NCI-H1930 (cell line): ENCODE results near the gene TMTC1.

ENCODE experiments used
- DNase-seq, 2 experiments: peaks; one replicate each; lab custom pipeline; 2025; lab: John Stamatoyannopoulos, UW

The TMTC1 gene

DNA sequence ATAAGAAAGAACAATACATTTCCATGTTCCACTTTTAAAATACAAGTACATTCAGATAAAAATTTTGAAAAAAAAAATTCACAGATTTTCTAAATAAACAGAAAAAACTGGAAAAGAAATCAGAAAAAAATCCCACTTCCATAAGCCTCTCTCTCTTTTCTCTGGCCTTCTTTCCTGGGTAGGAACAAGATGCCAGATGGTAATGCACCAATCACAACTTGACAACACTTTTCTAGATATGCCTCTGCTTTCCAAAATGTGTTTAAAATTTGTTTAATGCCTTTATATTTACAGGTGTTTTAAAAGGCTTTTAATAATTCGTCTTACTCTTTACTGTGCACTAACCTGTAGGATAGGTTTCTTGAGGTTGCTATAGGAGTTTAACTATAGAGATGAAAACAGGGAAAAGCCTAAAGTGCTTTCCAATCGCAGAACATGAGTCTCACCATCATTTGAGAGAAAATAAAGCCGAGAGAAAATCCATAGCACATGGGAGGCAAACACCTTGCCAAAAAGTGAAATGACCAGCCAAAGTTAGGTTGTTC, 74.2 kb downstream of the TMTC1 start:
- DNase-seq = no peak

DNA sequence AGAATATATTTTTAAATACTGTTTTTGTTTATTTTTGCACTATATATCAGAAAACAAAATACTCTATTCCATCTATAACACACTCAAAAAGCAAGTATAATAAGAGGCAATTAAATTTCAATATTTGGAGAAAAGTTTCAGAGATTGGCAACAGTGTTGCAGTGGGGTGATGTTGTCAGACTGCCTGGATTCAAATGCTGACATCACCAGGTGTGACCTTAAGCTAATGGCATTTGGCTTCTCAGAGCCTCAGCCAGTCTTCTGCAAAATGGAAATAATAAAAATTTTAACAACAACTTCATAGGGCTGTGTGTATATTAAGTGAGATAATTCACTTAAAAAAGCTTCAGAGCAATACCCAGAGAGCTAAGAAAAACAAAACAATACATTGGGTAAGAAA, 74.7 kb downstream of the TMTC1 start:
- no peak for DNase-seq

DNA sequence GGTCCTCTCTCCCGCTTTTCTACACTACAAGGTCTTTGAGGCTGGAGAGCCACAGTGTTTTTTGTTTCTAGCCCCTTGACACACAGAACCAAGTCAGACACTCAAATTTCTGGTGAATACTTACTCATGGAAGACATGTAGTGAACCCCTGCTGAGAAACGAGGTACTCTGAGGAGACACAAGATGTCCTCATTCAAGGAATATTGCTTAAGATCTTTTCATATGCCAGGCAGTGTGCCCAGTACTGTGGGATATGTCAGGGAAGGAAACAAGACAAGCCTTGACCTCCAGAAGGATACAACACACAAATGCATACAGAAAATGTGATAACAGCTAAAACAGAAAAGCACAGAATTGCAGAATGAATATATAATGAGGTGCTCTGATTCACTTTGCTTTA, 75.9 kb downstream of the TMTC1 start:
- DNase-seq = no peak

DNA sequence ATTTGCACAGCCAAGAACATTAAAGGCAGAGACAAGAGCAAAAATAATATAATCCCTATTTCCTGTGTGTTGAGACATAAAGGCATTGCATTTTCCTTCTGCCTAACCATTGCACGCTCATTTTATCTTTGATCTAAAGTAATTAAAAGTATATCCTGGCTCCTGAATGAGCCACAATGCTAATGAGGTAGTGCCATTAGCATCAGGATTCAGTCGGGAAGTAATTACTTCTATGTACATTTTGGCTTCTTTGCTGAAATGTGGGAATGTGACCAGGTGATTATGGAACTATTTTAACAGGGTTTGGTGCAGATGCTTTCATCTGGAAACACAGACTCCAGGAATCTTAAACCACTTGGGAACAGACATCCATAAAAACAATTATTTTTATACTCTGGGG, 77.4 kb downstream of the TMTC1 start:
- DNase-seq = no peak

DNA sequence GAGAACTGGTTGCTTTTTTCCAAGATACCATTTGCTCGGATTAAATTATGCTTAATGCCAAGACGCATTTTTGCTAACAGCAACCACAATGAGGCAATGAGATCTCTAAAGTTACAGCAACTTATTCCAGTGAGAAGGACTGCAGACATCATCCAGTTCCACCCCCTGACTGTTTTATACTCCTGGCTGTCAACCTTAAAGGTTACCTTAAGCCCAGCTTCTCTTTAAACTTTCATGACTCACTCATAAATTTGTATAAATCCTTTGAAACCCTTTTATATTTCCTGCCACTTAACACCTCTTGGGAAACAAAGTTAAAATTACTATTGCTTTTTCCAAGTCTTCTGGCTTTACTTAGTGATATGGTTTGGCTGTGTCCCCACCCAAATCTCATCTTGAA, 80.2 kb downstream of the TMTC1 start:
- DNase-seq = no peak

DNA sequence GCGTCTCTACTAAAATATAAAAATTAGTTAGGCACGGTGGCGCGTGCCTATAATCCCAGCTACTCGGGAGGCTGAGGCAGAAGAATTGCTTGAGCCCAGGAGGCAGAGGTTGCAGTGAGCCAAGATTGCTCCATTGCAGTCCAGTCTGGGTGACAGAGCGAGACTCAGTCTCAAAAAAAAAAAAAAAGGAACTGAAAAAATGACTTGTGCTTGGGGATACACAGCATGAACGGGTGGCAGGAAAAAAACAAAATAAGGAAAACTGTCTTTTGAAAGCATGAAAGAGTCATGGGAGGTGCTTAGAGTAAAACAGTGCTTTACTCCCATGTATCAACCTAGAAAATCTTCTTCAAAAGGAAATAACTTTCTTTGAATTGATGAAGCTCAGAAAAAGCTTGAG, 80.8 kb downstream of the TMTC1 start:
- no peak for DNase-seq

DNA sequence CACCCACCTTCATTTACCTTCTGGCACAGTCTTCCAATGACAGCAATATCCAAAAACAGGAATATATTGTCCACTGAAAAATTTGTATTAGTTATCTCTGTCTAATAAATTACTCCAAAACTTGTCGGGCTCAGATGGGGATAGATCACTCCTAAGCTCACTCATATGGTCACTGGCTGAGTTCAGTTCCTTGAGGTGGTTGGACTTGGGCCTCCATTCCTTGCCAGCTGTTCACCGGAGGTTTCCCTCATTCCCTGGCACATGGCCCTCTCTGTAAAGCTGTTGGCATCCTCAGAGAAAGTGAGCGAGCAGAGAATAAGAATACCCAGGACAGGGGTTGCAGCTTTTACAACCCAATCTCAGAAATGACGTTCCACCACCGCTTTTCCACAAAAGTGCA, 81.5 kb downstream of the TMTC1 start:
- no peak for DNase-seq

DNA sequence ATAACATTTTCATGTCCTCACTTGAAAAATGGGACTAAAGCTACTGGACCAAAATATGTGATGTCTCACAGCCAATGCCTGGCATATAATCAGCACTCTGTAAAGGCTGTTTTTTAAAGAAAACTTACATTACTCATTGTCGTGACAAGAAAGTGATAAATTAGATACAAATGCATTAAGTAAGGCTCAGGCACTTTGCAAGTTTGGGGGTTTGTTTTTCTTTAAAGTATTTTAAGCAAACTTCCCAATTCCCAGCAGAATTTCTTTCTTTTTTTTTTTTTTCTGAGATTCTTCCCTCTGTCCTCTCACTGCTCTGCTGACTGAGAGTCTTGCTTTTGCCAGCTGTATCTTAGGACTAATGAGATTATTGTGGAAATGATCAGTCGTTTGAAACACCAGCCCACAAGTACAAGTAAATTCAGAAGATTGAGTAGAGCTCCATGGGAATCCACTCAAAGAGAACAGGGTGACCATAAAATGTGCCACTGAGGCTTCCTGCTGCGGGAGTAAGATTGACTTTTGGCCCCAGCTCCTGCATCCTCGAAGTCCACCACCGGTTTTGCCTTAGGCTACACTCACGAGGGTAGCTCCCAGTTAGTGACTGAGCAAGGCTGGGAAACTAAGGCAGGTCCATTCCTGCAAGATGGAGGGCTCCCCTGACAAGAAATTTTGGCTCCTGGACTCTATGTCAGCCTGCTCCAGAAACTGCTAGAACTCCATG, 82.8 kb downstream of the TMTC1 start:
- no peak for DNase-seq

DNA sequence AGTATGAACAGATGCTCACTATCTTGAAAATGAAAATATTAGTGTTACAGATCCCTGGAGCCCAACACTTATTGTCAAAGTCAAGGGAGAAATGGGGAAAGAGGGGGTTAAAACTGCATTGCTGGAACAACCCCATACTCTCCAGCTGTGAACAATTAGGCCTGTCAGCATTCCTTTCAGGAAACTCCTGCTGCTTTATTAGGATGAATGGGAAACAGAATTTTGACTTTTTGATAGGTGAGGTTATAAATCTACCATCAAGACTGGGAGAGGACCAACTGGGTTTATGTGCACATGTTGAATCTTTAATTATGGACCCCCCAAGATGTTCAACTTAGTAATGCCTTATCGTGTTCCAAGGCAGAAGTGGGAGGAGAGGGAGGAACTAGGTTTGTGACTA, 85.0 kb downstream of the TMTC1 start:
- DNase-seq = no peak

DNA sequence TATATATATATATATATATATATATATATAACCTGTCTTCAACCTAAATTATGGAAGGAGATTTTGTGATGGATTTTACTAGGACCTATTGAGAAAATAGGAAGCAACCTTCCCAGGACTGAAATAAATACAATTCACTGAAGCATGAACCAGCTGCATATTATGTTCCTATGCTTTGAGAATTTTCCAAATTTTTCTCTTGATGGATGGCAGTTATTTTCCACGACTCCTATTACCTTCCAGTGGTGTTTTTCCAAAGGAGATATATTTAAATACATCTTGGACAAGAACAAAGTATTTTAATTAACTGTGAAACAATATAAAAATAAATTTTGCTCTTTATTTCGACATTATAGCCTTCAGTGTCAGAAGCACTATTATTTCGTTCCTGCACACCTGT, 87.9 kb downstream of the TMTC1 start:
- no peak for DNase-seq

DNA sequence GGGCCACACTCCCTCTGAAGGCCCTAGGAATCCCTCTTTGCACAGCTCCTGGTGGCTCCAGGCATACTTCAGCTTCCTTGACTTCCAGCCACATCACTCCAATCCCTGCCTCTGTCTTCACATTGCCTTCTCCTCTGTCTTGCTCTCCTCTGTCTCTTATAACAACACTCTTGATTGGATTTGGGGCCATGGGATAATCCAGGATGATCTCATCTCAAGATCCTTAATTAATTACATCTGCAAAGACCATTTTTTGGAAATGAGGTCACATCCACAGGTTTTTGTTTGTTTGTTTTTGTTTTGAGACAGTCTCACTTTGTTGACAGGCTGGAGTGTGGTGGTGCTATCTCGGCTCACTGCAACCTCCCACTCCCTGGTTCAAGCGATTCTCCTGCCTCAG, 88.7 kb downstream of the TMTC1 start:
- no peak for DNase-seq

DNA sequence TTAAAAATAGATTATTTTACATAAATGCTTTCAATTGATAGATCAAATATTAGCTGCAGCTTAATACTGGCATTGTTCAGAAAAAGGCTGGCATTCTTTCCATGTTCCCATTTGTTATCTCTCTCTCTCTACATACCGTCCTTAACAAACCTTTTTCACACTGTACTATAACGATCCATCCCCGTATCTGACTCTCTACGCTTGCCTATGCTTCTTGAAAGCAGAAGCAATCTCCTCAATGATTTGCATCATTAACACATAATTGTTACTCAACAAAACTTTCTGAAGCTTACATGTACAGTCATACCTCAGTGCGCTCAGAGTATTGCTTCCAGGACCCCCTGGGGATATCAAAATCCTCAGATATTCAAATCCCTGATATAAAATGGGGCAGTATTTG, 89.7 kb downstream of the TMTC1 start:
- DNase-seq = no peak

DNA sequence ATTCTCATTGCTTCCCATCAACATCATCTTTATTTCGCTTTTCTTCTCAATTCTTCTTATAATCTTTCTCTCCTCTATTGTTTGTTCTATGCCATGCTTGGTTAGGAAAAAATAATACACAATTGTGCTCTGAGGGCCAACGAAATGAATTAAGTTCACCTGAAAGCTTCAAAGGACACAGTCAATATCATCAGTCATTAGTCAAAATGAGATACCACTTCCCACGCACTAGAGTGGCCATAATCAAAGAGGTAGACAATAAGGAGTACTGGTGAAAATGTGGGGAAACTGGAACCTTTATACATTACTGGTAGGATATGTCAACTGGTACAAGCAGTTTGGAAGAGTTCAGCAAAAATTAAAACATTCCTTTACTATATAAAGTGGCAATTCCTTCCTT, 91.5 kb downstream of the TMTC1 start:
- no peak for DNase-seq

DNA sequence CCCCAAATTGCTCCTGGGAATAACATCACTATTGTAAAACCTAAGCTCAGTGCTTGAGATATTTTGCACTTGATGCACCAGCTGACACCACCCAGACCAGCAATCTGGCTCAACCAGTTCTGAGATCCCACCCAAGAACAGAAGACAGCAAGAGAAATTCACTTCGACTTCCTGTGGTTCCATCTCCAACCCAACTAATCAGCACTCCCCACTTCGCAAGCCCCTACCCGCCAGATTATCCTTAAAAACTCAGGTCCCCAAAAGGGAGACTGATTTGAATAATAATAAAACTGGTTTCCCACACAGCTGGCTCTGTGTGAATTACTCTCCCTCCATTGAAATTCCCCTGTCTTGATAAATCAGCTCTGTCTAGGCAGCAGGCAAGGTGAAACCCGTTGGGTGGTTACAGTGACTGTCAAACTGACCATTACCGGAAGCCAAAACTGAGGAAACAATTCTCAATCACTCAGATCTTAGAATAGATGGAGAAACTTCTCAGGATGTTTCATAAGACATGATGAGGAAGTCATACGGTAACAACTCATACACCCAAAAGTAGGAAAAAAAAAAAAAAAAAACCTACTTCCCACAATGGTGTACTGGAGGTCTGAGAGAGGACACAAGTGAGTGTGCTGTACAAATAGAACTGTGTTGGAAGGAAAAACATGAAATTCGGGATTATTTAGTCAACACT, 92.4 kb downstream of the TMTC1 start:
- DNase-seq = no peak

DNA sequence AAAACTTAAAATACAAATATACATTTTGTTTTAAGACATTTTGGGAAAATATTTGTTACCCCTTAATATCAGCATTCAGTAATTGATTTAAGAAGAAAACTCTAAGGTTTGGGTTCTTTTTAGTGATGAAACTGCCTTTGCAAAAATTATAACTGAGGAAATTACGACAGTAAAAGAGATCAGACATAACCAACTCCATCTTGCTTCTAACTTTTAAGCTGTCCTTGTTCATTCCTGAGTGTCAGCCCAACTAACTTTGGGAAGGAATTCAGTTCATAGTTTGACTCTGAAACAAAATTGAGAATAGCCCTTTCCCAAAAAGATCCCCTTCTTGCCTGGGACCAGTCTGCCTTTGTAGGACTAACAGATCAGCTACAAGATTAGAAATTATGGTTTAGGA, 93.0 kb downstream of the TMTC1 start:
- no peak for DNase-seq

DNA sequence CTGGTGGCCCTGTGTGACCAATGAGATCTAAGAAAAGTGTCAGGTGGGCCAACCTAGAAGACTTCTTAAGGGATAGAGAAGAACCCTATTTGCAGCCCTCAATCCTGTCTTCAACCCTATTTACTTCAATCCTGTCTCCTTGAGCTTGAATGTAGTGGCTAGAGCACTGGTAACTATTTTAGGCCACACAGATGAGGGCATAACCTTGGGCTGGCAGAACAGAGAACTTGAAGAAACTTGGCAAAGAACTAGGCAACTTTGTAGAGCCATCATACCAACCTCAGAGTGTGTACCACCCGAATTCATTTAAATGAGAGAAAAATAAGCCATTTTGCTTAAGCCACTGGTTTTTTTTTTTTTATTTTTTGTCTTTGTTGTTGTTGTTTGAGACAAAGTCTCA, 94.8 kb downstream of the TMTC1 start:
- DNase-seq = no peak

DNA sequence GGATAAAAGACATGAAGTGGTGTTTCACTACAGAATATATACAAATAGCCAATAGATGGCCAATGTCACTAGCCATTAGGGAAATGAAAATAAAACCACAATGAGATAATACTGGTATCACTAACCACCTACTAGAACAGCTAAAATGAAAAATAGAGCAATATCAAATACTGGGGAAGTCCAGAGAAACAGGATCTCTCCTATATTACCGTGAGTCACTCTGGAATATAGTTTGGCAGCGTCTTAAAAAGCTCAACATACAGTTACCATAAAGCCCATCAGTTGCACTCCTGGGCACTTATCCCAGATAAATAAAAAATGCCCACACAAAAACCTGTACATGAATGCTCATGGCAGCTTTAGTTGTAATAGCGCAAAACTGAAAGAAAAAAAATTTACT, 101.7 kb downstream of the TMTC1 start:
- DNase-seq = no peak

DNA sequence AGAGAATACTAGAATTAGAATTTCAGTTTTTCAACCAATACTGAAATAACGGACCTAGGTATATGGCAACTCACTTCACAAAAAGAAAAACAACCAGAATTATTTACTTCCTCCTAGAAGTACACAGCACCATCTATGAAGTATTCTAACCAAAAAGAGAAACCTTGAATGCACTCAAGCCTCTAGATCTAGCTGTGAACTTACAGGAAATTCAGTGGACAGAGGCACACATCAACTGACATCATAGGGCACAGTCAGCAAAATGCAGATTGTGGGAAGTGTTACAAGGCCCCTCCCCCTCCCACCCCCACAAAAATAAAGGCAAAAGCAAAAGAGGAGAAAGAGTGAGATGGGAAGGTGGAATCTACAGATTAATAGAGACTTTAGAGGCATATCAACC, 102.4 kb downstream of the TMTC1 start:
- no peak for DNase-seq

DNA sequence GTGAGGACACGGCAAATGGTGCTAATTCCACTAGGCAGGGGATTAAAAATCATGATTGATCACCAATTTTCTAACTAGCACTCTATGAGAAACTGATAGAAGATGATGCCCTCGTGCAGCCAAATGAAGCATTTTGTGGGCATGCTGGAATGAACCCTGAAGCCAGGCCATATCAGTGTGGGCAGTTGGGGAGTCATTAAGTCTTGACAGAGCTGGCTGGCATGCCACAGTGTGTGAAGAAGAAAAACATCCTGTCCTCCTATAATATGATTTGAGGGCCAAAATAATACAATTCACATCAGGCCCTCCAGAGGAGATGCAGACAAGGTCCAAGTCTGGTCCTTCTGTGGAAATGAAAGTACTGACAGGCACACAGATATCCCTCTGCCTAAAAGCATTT, 107.1 kb downstream of the TMTC1 start:
- DNase-seq = no peak

DNA sequence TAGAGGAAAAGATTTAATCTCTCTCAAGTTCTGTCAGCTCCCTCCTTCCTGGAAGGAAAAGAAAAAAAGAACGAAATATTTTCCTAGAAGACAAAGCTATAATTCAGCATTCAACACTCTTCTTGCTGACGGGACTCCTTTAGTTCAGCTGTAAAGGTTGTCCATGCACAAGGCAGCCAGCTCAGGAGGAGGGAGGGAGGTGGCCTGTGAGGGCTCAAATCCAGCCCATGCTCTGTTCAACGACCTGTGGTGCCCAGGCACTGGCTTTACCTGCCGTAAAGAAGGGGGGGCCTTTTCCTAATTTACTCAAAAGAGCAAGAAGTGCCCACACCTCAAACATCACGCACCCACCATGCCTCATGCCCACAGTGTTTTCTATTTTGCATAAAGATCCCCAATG, 109.3 kb downstream of the TMTC1 start:
- DNase-seq = no peak

DNA sequence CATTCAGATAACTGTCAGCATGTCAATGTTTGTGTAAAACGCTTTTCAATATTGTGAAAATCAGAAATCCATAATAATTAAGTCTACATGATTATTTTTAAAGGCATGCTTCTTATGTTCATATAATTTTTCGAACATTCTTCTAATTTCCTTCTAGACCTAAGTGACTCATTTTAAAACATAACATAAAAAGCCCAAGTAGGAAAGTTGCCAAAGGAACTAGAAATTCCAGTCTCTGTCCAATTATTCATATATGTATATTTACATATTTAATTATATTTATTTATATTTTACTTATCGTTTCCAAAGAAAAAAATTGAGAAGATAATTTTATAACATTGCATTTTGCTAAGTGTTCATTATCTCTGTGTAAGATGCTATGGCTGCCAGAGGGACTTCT, 110.4 kb downstream of the TMTC1 start:
- DNase-seq = no peak

DNA sequence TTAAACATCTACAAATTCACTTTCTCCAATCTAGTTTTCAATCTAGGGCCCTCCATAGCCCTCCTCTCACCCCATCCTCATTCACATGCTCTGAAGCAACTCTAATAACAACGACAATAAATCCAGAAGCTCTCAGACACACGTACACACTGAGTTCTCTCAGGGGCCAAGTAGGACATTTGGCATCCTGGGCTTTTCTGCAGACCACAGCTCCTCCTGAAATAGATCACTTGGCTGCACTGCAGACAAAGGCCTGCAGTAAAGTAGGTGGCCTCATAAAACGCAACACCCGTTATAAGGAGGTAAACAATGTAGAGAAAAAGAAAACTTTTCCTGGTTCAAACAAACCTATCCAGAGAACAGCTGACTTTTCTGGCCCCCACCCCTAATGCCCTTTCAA, 111.2 kb downstream of the TMTC1 start:
- DNase-seq = no peak

DNA sequence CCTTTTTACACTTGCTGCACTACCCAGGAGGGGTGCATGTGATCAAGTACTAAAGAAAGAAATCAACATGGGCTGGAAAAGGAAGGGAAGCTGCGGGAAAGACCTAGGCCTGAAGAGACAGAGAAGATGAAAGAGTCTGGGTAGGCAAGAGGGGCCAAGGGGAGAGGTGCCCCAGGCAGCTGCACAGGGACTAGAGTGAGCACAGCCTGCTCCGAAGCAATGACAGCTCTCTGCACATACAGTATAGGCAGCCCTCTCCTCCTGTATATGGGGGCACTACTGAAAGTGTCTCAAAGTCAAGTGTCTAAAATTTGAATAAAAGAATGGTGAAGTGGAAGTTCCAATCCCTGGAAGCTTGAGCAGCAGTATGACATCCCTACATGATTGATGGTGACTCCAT, 112.0 kb downstream of the TMTC1 start:
- no peak for DNase-seq

DNA sequence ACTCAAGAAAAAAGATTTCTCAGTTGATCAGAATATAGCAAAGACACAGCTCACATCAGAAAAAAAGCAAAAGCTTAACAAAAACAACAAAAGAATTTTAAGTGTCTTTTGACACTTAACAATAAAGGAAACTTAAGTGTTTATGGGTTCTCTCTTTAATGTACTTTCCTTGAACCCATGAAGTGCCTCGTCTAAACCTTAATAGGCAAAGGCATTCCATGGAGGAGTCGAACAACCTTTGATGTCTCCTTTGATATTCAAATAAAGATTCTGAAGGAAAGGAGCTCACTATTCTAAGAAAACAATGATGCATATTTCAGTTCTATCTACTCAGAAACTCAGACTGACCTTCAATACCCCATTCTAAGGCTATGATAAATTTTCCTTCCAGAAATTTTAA, 116.7 kb downstream of the TMTC1 start:
- no peak for DNase-seq
